Mesothelial cell of epicardium (in vitro differentiated cells): ENCODE data around the gene SS18L1. TPM values are rescaled to one million over a fixed set of nuclear protein-coding genes. Genes with fewer than 3 reads are reported as not detected.

Experiments
- DNase-seq, 2 experiments: peaks; one replicate each; pipeline ENCODE4 v3.0.0; 2021; ENCODE audit warnings: low spot score in 2 of 2; ENCODE audit not compliant: unreplicated experiment in 2 of 2
- H3K27ac Mint-ChIP-seq: 2 replicates; pipeline ENCODE4 v1.8.0; 2021; ENCODE audit warnings: mixed read lengths
- H3K27me3 Mint-ChIP-seq: 2 replicates; pipeline ENCODE4 v1.8.0; 2021; ENCODE audit warnings: low read depth, mixed read lengths
- H3K36me3 Mint-ChIP-seq: 2 replicates; pipeline ENCODE4 v1.8.0; 2021; ENCODE audit warnings: mixed read lengths
- H3K4me1 Mint-ChIP-seq: 2 replicates; pipeline ENCODE4 v1.8.0; 2021; ENCODE audit warnings: mixed read lengths
- H3K4me3 Mint-ChIP-seq: 2 replicates; pipeline ENCODE4 v1.8.0; 2021; ENCODE audit warnings: mild to moderate bottlenecking, moderate library complexity, mixed read lengths
- H3K9me3 Mint-ChIP-seq: 2 replicates; pipeline ENCODE4 v1.8.0; 2021; ENCODE audit warnings: mixed read lengths
- total RNA-seq: library from RNA; stranded (reverse); gene quantifications from 3 replicates; pipeline ENCODE4 v1.2.1, GENCODE V29; 2021
- TF ChIP-seq, protein P1 (sequence below): fragments of 200-600 bp; sonication (generic); IDR thresholded peaks from one replicate; pipeline ENCODE4 v1.5.0; 2021; ENCODE audit warnings: antibody characterized with exemption; ENCODE audit not compliant: unreplicated experiment

Gene SS18L1
- total RNA-seq, 1 donor from 2014 or later: 27.5 TPM

DNA sequence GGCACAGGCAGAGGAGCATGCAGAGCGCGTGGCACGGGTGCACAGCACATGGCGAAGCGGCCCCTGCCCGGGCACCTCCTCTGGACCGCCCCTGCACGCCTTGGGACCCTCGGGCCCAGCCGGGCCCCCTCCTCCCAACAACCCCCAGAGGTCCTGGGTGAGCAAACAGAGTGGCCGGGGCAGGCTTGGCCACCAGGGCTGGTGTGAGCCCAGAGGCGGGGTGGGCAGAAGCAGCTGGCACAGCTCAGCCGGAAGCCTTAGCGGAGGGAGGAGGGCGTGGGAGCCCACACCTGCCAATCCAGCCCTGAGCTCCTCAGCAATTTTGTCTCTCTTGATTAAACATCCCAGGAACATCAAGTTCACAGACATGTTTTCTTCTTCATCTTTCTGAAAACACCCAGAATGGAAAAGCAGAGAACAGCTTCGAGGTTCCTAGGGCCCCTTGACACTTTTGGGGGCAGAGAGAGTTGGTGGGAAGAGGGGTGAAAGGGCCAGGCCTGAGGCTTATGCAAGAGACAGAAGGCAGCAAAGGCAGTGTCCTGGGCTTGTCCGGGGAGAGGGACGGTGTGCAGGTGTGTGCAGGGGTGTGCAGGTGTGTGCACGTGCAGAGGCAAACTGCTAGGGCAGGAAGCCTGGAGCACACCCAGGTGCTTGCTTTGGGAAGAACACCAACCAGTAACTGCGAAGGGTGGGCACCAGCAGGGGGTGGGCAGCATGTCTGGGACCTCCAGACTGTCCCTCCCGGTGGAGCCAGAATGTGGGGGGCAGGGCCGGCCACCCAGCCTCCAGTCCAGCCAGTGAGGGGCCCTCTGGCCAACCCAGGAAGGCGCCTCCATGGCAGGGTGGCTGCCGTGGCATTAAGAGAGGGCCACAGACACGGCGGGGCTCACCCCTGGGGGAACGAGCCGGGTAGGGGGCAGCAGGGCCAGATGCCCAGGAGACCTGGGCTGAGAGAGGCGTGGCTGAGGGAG is 71.7 kb downstream of the SS18L1 start:
- no peaks in the 10 kb centered on the region for H3K9me3 Mint-ChIP-seq
- no peak for DNase-seq
- no peaks in the 10 kb centered on the region for H3K36me3 Mint-ChIP-seq
- no peak overlapping the region for H3K4me3 Mint-ChIP-seq
- peaks cover 62% of the 10 kb centered on the region for H3K27me3 Mint-ChIP-seq
- H3K27ac Mint-ChIP-seq: no peak overlapping the region
- TF ChIP-seq, protein P1, sequence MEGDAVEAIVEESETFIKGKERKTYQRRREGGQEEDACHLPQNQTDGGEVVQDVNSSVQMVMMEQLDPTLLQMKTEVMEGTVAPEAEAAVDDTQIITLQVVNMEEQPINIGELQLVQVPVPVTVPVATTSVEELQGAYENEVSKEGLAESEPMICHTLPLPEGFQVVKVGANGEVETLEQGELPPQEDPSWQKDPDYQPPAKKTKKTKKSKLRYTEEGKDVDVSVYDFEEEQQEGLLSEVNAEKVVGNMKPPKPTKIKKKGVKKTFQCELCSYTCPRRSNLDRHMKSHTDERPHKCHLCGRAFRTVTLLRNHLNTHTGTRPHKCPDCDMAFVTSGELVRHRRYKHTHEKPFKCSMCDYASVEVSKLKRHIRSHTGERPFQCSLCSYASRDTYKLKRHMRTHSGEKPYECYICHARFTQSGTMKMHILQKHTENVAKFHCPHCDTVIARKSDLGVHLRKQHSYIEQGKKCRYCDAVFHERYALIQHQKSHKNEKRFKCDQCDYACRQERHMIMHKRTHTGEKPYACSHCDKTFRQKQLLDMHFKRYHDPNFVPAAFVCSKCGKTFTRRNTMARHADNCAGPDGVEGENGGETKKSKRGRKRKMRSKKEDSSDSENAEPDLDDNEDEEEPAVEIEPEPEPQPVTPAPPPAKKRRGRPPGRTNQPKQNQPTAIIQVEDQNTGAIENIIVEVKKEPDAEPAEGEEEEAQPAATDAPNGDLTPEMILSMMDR: no peak
- peaks cover 6% of the 10 kb centered on the region for H3K4me1 Mint-ChIP-seq

DNA sequence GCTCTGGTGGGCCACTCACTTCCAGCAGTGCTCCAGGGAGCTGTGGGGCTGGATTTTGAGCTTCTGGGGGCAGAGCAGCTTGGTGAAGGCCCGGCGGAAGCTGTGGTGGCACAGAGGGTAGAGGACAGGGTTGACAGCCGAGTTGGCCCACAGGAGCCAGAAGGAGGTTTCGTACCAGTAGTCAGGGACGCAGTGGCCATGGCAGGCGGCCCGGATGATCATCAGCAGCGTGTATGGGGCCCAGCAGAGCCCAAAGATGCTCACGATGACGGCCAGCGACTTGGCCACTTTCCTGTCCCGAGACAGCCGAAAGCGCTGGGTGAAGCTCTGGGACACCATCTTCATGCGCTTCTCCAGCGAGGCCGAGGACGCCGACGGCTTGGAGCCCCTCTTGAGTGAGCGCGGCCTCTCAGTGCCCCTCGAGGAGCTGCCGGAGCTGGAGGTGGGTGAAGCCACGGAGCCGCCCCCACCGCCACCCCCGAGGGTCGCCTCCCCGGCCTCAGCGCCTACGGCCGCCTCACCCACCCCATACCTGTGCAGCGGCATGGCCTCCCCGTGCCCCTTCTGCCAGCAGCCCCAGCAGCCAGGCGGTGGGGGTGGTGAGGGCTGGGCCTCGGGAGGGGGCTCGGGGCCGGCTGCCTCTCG is 72.5 kb downstream of the SS18L1 start:
- H3K4me1 Mint-ChIP-seq: peaks cover 7% of the 10 kb centered on the region
- TF ChIP-seq, protein P1: no peak
- H3K27me3 Mint-ChIP-seq: peaks cover 68% of the 10 kb centered on the region
- H3K36me3 Mint-ChIP-seq: no peaks in the 10 kb centered on the region
- no peak for DNase-seq
- H3K27ac Mint-ChIP-seq: no peak overlapping the region
- no peaks in the 10 kb centered on the region for H3K9me3 Mint-ChIP-seq
- no peak overlapping the region for H3K4me3 Mint-ChIP-seq

DNA sequence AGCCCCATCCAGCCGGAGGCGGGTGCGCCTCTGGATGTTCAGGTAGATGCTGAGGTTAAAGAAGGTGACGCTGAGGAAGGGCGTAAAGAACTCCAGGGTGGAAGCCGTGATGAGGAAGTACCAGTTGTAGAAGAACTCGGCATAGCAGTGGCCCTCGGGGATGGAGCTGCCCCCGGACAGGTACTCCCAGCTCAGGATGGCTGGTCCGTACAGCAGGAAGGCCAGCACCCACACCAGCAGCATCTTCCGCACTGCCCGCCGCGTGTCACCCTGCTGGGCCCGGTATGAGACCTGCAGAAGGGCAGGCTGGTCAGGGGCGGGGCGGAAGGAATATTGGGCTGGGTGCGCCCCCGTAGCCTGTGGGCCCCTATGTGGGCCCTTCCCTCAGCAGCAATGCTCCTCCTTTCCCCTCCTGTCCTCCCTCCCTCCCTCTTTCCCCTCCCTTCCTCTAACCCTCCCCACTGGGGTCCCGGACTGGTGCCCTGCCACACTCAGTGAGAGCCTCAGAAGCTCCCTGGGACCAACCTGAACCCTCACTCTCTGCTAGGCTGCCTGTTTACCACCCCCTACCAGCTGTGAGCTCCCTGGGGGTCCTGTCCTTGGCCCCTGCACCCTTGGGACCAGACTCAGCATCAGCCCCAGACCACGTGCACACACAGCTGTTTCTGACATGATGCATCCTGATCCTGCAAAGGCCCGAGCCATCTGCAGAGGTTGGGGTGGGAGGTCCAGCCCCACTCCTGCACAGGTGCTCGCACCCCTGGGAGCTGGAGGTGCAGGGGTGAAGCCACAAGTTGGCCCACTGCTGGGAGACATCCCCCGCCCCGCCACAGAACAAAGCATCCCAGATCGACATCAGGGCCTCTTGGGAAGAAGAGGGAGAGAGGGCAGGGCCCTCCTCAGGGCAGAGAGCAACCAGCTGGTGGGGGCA is 73.3 kb downstream of the SS18L1 start:
- Mint-ChIP-seq H3K27me3 (peaks cover 75% of the 10 kb centered on the region), H3K36me3 (no peaks in the 10 kb centered on the region), H3K4me3 (no peak overlapping the region), H3K4me1 (peaks cover 8% of the 10 kb centered on the region), H3K27ac (no peak overlapping the region), H3K9me3 (no peaks in the 10 kb centered on the region)
- TF ChIP-seq, protein P1: no peak
- no peak for DNase-seq

DNA sequence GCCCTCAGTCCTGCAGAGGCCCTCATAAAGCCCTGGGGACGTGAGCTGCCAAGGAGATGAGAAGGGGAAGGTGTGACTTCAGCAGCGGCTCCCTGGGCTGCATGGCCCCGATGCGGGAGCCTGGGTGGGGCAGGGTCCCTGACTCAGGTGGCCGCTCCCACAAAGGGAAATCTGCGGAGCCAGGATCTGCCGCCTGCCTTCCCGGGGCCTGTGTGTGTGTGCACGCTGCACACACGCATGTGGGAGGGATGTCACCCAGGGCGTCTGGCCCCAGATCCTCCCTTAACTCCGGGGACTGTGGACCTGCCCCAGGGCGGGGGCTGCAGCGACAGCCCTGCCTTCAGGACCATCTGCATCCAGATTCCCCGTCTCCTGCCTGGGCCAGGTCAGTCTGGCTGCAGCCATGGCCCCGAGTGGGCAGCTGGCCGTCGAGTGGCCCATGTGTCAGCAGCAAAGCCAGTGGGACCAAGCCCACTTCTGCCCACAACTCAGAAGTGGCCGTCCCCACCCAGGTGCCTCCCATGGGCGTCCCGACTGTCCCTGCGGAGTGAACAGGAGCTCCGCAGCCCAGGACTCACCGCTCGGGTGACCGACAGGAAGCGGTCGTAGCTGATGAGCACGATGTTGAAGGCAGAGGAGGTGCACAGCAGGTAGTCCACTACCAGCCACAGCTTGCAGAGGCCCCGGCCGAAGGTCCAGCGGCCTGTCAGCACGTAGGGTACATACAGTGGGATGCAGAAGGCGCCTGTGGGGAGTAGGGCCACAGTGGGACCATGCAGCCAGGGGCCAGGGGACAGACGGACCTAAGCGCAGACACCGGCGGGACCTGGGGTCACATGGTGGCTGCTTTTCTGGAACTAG is 74.6 kb downstream of the SS18L1 start:
- H3K9me3 Mint-ChIP-seq: no peaks in the 10 kb centered on the region
- H3K4me1 Mint-ChIP-seq: peaks cover 6% of the 10 kb centered on the region
- no peaks in the 10 kb centered on the region for H3K36me3 Mint-ChIP-seq
- DNase-seq: no peak
- TF ChIP-seq, protein P1: no peak
- peaks cover 83% of the 10 kb centered on the region for H3K27me3 Mint-ChIP-seq
- H3K4me3 Mint-ChIP-seq: peak overlapping the region; percentile 15
- no peak overlapping the region for H3K27ac Mint-ChIP-seq
